ENCODE results near the gene EVI5.
A peak's percentile ranks its signal among the peaks of the same experiment; 100 is the strongest.

Gene EVI5

DNA sequence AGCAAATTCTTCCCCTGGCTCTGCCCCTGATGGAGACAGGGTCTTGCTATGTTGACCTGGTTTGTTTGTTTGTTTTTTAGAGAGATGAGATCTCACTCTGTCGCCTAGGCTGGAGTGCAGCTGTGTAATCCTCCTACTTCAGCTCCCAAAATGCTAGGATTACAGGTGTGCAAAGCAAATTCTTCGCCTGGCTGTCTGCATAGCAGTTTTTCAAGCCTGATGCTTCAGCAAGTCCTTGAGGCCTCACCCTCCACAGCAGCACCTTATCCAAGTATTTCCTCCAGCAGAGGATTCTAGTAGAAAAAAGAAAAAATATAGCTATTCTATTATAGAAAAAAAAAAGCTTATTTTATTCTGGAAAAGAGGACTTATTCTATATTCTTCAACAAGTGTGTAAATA lies 31.8 kb upstream of the EVI5 start:
- DNase-seq (ENCODE audit: low read depth), result no peak
- H3K4me3 ChIP-seq (ENCODE audit: low read depth, low read length), result no peak overlapping the region
- TF ChIP-seq, protein P1, sequence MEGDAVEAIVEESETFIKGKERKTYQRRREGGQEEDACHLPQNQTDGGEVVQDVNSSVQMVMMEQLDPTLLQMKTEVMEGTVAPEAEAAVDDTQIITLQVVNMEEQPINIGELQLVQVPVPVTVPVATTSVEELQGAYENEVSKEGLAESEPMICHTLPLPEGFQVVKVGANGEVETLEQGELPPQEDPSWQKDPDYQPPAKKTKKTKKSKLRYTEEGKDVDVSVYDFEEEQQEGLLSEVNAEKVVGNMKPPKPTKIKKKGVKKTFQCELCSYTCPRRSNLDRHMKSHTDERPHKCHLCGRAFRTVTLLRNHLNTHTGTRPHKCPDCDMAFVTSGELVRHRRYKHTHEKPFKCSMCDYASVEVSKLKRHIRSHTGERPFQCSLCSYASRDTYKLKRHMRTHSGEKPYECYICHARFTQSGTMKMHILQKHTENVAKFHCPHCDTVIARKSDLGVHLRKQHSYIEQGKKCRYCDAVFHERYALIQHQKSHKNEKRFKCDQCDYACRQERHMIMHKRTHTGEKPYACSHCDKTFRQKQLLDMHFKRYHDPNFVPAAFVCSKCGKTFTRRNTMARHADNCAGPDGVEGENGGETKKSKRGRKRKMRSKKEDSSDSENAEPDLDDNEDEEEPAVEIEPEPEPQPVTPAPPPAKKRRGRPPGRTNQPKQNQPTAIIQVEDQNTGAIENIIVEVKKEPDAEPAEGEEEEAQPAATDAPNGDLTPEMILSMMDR (conservative IDR thresholded peaks at IDR 0.05; ENCODE audit: low read depth, low read length), result no peak

DNA sequence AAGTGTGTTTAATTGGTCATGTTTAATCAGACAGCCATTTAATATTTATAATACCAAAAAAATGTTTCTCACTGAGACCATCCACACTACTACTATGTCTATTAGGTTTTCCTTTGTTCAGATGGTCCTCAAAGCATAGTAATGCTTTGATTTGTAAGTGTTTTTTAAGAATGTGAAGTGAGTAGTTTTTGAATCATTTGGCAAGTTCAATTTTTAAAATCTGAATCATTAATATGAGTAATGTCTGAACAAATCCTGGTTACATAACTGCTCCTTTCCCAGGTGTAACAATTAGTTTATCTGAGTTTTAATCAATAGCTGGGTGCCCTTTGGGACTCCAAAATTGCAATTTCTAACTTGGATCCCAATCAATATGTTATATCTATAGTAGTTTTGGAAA lies 23.5 kb upstream of the EVI5 start:
- TF ChIP-seq, protein P1 (conservative IDR thresholded peaks at IDR 0.05; ENCODE audit: low read depth, low read length), result no peak
- no peak overlapping the region for H3K4me3 ChIP-seq (ENCODE audit: low read depth, low read length)
- DNase-seq (ENCODE audit: low read depth), result no peak

DNA sequence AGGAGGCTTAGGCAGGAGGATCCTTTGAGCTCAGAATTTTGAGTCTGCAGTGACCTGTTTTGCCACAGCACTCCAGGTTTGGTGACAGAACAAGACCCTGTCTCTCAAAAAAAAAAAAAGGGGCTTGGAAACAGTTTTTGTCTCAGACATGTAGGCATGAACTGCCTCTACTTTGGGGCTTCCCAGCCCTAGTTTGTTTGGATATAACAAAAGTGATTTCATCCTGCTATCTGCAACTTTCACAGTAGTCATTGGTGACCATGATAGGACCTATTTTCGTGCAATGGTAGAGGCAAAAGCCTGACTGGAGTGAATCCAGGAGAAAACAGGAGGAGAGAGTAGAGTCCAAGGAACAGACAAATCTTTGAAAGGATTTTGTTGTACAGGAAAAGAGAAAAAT lies 20.3 kb upstream of the EVI5 start:
- DNase-seq (ENCODE audit: low read depth), result no peak
- TF ChIP-seq, protein P1 (conservative IDR thresholded peaks at IDR 0.05; ENCODE audit: low read depth, low read length), result no peak
- no peak overlapping the region for H3K4me3 ChIP-seq (ENCODE audit: low read depth, low read length)

DNA sequence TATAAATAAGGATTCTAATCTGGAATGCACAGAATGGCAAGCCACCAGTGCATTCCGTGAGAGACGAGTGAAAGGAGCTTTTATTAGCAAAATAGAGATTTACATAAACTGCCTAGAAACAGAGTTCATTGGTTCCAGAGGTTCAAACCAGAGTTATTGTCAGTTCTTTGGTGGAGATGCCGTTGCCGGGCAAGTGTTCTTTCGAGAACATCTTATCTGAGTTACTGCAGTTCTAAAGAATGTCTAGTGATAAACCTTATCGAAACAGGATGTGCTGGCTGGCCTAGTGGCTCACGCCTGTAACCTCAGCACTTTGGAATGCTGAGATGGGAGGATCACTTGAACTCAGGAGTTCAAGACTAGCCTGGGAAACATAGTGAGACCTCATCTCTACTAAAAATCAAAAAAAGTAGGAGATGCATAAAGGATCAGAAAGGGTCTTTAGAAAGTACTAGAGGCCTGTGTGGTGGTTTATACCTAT lies 19.9 kb upstream of the EVI5 start:
- DNase-seq (ENCODE audit: low read depth), result peak; percentile 98
- TF ChIP-seq, protein P1 (conservative IDR thresholded peaks at IDR 0.05; ENCODE audit: low read depth, low read length), result no peak
- no peak overlapping the region for H3K4me3 ChIP-seq (ENCODE audit: low read depth, low read length)

DNA sequence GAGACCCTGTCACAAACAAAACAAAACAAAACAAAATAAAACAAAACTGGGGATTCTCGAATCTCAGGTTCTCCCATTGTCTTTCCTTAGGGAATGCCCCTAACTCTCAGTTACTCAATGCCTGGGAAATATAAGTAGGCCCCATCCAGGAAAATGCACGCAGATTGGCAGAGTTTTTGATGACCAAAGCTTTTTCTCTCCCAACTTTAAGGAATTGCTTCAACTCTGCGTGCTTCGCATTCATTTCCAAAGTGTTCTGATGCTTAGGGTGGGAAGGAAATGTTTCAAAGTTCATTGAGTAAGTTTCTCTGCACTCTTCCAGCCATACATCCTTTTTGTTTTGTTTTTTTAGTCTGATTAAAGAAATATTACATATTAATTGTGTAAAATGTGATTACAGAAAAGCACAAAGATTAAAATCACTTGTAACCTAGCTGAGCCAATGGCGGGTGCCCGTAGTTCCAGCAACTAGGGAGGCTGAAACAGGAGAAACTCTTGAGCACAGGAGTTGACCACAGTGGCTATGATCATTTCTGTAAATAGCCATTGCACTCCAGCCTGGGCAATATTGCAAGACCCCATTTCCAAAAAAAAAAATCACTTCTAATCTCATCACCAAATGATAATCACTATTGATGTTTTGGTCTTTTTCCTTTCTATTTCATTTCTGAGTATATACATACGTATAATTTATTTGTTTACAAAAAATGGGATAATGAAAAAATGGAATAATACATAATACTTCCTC lies 18.4 kb upstream of the EVI5 start:
- no peak for DNase-seq (ENCODE audit: low read depth)
- no peak overlapping the region for H3K4me3 ChIP-seq (ENCODE audit: low read depth, low read length)
- TF ChIP-seq, protein P1 (conservative IDR thresholded peaks at IDR 0.05; ENCODE audit: low read depth, low read length), result no peak

DNA sequence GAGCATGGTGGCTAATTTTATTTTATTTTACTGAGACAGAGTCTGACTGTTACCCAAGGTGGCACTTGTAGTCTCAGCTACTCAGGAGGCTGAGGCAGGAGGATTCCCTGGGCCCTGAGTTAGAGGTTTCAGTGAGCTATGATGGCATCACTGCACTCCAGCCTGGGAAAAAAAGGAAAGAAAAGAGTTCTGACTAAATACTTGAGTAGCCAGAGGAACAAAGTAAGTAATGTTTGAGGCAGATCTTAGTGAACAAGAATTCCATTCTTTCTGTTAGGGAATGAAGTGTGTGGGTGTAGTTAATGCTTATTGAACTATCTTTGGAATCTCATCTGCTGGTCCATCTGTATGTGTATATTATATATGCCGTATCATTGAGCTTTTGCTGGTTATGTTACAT lies 13.1 kb upstream of the EVI5 start:
- TF ChIP-seq, protein P1 (conservative IDR thresholded peaks at IDR 0.05; ENCODE audit: low read depth, low read length), result no peak
- DNase-seq (ENCODE audit: low read depth), result peak; percentile 61
- H3K4me3 ChIP-seq (ENCODE audit: low read depth, low read length), result no peak overlapping the region

DNA sequence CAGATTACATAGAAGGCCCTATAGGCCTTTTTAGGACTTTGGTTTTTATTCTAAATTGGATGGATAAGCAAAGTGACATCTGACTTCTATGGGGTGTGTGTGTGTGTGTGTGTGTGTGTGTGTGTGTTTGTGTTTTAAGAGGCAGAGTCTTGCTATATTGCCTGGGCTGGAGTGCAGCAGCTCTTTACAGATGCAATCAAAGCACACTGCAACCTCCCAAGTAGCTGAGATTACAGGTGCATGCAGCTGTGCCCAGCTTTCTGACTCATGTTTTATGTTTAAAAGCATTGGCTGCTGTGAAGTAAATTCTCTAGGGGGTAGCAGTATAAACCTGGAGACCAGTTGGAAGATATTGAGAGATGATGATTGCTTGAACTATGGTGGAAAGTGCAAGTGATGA lies 12.4 kb upstream of the EVI5 start:
- DNase-seq (ENCODE audit: low read depth), result no peak
- TF ChIP-seq, protein P1 (conservative IDR thresholded peaks at IDR 0.05; ENCODE audit: low read depth, low read length), result no peak

More for the DNA sequence above, 12.4 kb upstream of the EVI5 start:
- no peak overlapping the region for H3K4me3 ChIP-seq (ENCODE audit: low read depth, low read length)
